ENCODE measurements around the gene RNF169. TPM values are rescaled to one million over a fixed set of nuclear protein-coding genes. Genes with fewer than 3 reads are reported as not detected.
A peak's percentile ranks its signal among the peaks of the same experiment; 100 is the strongest.

Gene RNF169
- total and polyA plus RNA-seq, 2 of the 4 experiments (the other 2 are of a cell fraction), result 3.6 to 23.3 TPM

DNA sequence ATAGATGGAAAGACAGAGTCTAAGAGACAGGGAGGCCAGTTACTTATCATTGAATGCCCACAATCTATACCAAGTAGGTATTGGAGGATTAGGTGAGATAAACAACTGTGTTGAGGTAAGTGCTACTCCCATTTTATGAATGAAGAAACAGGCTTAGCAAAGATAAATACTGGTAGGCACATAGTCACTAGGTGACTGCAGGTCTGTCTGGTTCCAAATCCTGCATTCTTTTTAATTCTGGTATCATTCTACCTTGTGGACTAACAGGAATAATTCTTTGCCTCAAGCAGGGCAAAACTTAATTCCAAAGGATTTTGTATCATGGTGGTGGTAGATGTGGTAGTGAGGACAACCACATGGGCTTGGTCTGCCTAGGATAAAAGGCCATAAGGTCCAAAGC is 28.4 kb downstream of the RNF169 start:
- no peak for ATAC-seq (ENCODE audit: low read depth)
- H2AFZ ChIP-seq (replicated peaks; ENCODE audit: low read length, poor library complexity), result no peak overlapping the region
- no TSS peak for BruUV-seq (replicated peaks)

More for the DNA sequence above, 28.4 kb downstream of the RNF169 start:
- DNase-seq, result no peak
- H3K9me3 ChIP-seq (ENCODE audit: control insufficient read depth, insufficient read depth, low read length), result no peaks in the 10 kb centered on the region
- H4K5ac ChIP-seq (ENCODE audit: low read depth, low read length), result no peak overlapping the region
- dilution Hi-C loops (cut with HindIII; ENCODE audit: low sequenced_read_pairs, unreplicated experiment), result no loop called here
- in situ Hi-C loops (cut with MboI; ENCODE audit: low sequenced_read_pairs), result no loop called here
- peaks cover 20% of the 10 kb centered on the region for H3K4me1 ChIP-seq (ENCODE audit: control insufficient read depth, insufficient read depth, low read length)
- no peak overlapping the region for H2BK5ac ChIP-seq (ENCODE audit: low read depth, low read length, poor library complexity, severe bottlenecking)
- peaks cover 50 to 76% of the 10 kb centered on the region in 2 experiments for H3K79me1 ChIP-seq (ENCODE audit: low read depth in 1 of 2, low read length in 2 of 2)
- H2BK15ac ChIP-seq (ENCODE audit: low read depth, low read length), result no peak overlapping the region
- H3K27ac ChIP-seq (ENCODE audit: insufficient read depth, low read length), result no peak overlapping the region
- no peak overlapping the region for H3K56ac ChIP-seq (ENCODE audit: extremely low read depth, insufficient read depth, low read length)
- H2BK120ac ChIP-seq (ENCODE audit: low read depth, low read length), result no peak overlapping the region
- 0 out of 2 replicates have a peak overlapping the region, but pooled peaks have one; percentile 33 for H2AK5ac ChIP-seq (ENCODE audit: low read depth, low read length)
- peak overlapping the region; percentile 58 for H2AK9ac ChIP-seq (replicated peaks; ENCODE audit: low read depth, low read length, poor library complexity)
- POLR2A ChIA-PET (ENCODE audit: unreplicated experiment), result no interaction called here
- H2BK20ac ChIP-seq (ENCODE audit: low read depth, low read length), result no peak overlapping the region
- H3K36me3 ChIP-seq (ENCODE audit: control insufficient read depth, insufficient read depth, low read length), result no peaks in the 10 kb centered on the region
- no peak overlapping the region for H3K9ac ChIP-seq (ENCODE audit: low read depth, low read length)
- peak overlapping the region; percentile 54 for H3K14ac ChIP-seq (replicated peaks; ENCODE audit: low read depth, low read length)
- TF ChIP-seq RCOR1 (IDR thresholded peaks at IDR 0.05; ENCODE audit: insufficient replicate concordance, low read length) (no peak), USF2 (IDR thresholded peaks at IDR 0.05; ENCODE audit: low read depth, low read length) (no peak), NFE2L2 (IDR thresholded peaks at IDR 0.05; ENCODE audit: low read depth, low read length) (no peak), CHD1 (IDR thresholded peaks at IDR 0.05; ENCODE audit: low read depth, low read length) (no peak), BHLHE40 (IDR thresholded peaks at IDR 0.05; ENCODE audit: low read depth, low read length) (no peak), POLR2A (IDR thresholded peaks at IDR 0.05; ENCODE audit: low read depth, low read length) (no peak)
- TF ChIP-seq, protein P1, sequence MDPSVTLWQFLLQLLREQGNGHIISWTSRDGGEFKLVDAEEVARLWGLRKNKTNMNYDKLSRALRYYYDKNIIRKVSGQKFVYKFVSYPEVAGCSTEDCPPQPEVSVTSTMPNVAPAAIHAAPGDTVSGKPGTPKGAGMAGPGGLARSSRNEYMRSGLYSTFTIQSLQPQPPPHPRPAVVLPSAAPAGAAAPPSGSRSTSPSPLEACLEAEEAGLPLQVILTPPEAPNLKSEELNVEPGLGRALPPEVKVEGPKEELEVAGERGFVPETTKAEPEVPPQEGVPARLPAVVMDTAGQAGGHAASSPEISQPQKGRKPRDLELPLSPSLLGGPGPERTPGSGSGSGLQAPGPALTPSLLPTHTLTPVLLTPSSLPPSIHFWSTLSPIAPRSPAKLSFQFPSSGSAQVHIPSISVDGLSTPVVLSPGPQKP (IDR thresholded peaks at IDR 0.05; ENCODE audit: borderline replicate concordance, low read depth, low read length), result no peak
- H3K4me3 ChIP-seq (ENCODE audit: insufficient read depth, low read depth, low read length), result no peak overlapping the region
- intact Hi-C loops (cut with micrococcal nuclease), result no loop called here
- H4K20me1 ChIP-seq (ENCODE audit: insufficient read depth, low read length), result peaks cover 75% of the 10 kb centered on the region
- H3K18ac ChIP-seq (ENCODE audit: low read depth, low read length), result no peak overlapping the region
- H3K27me3 ChIP-seq (ENCODE audit: control insufficient read depth, insufficient read depth, low read length), result no peaks in the 10 kb centered on the region
- H3K4ac ChIP-seq (ENCODE audit: low read depth, low read length), result no peak overlapping the region; the same call in 1 of the 2 replicates
- H3K23ac ChIP-seq (ENCODE audit: low read depth, low read length), result 0 out of 2 replicates have a peak overlapping the region, but pooled peaks have one; percentile 60
- H4K8ac ChIP-seq (ENCODE audit: low read depth in 2 of 2, low read length in 2 of 2), result no peak overlapping the region
- CTCF ChIA-PET, result no interaction called here
- H3K9me1 ChIP-seq (ENCODE audit: insufficient read depth, low read length), result peaks cover 16% of the 10 kb centered on the region
- no peak overlapping the region for H3K4me2 ChIP-seq (ENCODE audit: low read depth, low read length)
- H4K91ac ChIP-seq (ENCODE audit: insufficient read depth, low read depth, low read length), result no peak overlapping the region
